HepG2 (cell line): Measurements from ENCODE around the gene FOXP3. TPM values are rescaled to one million over a fixed set of nuclear protein-coding genes. Genes with fewer than 3 reads are reported as not detected.

Source experiments
- ATAC-seq: fragments of 200-7000 bp; cut with Tn5 transposase; 3 replicates; pipeline ENCODE4 v1.9.1; 2020; ENCODE audit warnings: mild to moderate bottlenecking, moderate library complexity
- BruUV-seq: library from RNA; stranded (reverse); fragments of 400-500 nt; replicated peaks from 2 replicates; lab custom pipeline; 2021; lab: Mats Ljungman, UMichigan
- CTCF ChIA-PET: fragments of 300-600 bp; formaldehyde crosslinking; extraction: SDS; loops from one replicate; lab custom pipeline; 2021; ENCODE audit warnings: low total read pairs, inconsistent platforms, low intra/inter-chr PET ratio; lab: Yijun Ruan, JAX
- POLR2A ChIA-PET: fragments of 350-600 bp; sonication (Branson Sonifier 250); formaldehyde crosslinking; loops from one replicate; lab custom pipeline; 2020; ENCODE audit warnings: antibody characterized with exemption, inconsistent platforms; lab: Yijun Ruan, JAX
- DNase-seq: peaks from one replicate; pipeline ENCODE4 v3.0.0-alpha.2; 2015; ENCODE audit warnings: low spot score
- FAIRE-seq: peaks from 3 replicates; lab custom pipeline; 2011; peaks lifted over from hg19 to GRCh38; lab: Jason Lieb, UNC
- H2AFZ ChIP-seq: one replicate; pipeline ENCODE4 v1.6.1; 2011; ENCODE audit warnings: low read length, inconsistent platforms
- H3K27ac ChIP-seq: fragments of 300-600 bp; 3 replicates; pipeline ENCODE4 v1.8.0; 2011; ENCODE audit warnings: mixed run types, mild to moderate bottlenecking, mixed read lengths, low read length, inconsistent platforms; ENCODE audit not compliant: insufficient read depth; ENCODE audit errors: extremely low read length
- H3K27me3 ChIP-seq, 2 experiments: fragments of 200-600 bp in 1 of 2; 2 replicates in 1 of 2; 3 replicates in 1 of 2; pipeline versions ENCODE4 v1.6.0 to v1.8.0; 2011; ENCODE audit warnings: low read length in 2 of 2, mild to moderate bottlenecking in 2 of 2, moderate library complexity in 2 of 2, inconsistent platforms in 1 of 2; ENCODE audit not compliant: insufficient read depth in 2 of 2, control insufficient read depth in 1 of 2
- H3K36me3 ChIP-seq, 2 experiments: fragments of 200-600 bp in 1 of 2; replicated peaks in 1 of 2; 2 replicates in 1 of 2; 3 replicates in 1 of 2; pipeline versions ENCODE4 v1.5.1 to v1.8.0; 2011; ENCODE audit warnings: low read length in 2 of 2, inconsistent platforms in 1 of 2; ENCODE audit not compliant: insufficient read depth in 2 of 2, control insufficient read depth in 1 of 2
- H3K4me1 ChIP-seq: 2 replicates; pipeline ENCODE4 v1.5.1; 2012; ENCODE audit warnings: low read length, inconsistent platforms; ENCODE audit not compliant: insufficient read depth
- H3K4me2 ChIP-seq: 2 replicates; pipeline ENCODE4 v1.6.0; 2011; ENCODE audit warnings: low read depth, low read length, inconsistent platforms
- H3K4me3 ChIP-seq, 3 experiments: fragments of 200-600 bp in 1 of 3; sonication (generic), shearing (Covaris generic) in 1 of 3; replicated peaks in 1 of 3; 2 replicates each; pipeline ENCODE4 v1.5.1; 2011 to 2016; ENCODE audit warnings: low read length in 3 of 3, inconsistent platforms in 2 of 3, low read depth in 2 of 3, mild to moderate bottlenecking in 2 of 3, control low read depth in 1 of 3, mixed read lengths in 1 of 3; ENCODE audit not compliant: insufficient read depth in 1 of 3
- H3K79me2 ChIP-seq: one replicate; pipeline ENCODE4 v1.6.1; 2011; ENCODE audit warnings: low read length, inconsistent platforms; ENCODE audit not compliant: insufficient read depth
- H3K9ac ChIP-seq: 2 replicates; pipeline ENCODE4 v1.6.0; 2011; ENCODE audit warnings: mild to moderate bottlenecking, low read depth, low read length, inconsistent platforms; ENCODE audit not compliant: insufficient read depth
- H3K9me3 ChIP-seq: 2 replicates; pipeline ENCODE4 v1.5.1; 2012; ENCODE audit warnings: mild to moderate bottlenecking, low read length
- H4K20me1 ChIP-seq: 2 replicates; pipeline ENCODE4 v1.6.0; 2011; ENCODE audit warnings: inconsistent platforms, mild to moderate bottlenecking, low read length, moderate library complexity; ENCODE audit not compliant: insufficient read depth
- CSRNP1 ChIP-seq: sonication (generic); formaldehyde crosslinking; IDR thresholded peaks from 2 replicates; pipeline ENCODE4 v1.8.1; 2023; ENCODE audit warnings: mild to moderate bottlenecking, missing genetic modification reagents
- DPF2 ChIP-seq: sonication (generic); formaldehyde crosslinking; IDR thresholded peaks from 2 replicates; pipeline ENCODE4 v1.4.0; 2020; ENCODE audit warnings: mild to moderate bottlenecking, low read depth, missing genetic modification reagents, borderline replicate concordance
- MEIS1 ChIP-seq: sonication (generic); formaldehyde crosslinking; IDR thresholded peaks from 2 replicates; pipeline ENCODE4 v1.9.0; 2021; ENCODE audit warnings: mild to moderate bottlenecking, missing genetic modification reagents, moderate library complexity, borderline replicate concordance
- NFYB ChIP-seq: sonication (generic); formaldehyde crosslinking; IDR thresholded peaks from 2 replicates; pipeline ENCODE4 v1.4.0; 2020; ENCODE audit warnings: missing genetic modification reagents
- PHF8 ChIP-seq: sonication (generic); formaldehyde crosslinking; IDR thresholded peaks from 2 replicates; pipeline ENCODE4 v1.5.0; 2020; ENCODE audit warnings: missing genetic modification reagents
- POLR2AphosphoS2 ChIP-seq: IDR thresholded peaks from 2 replicates; pipeline ENCODE4 v1.6.1; 2011; ENCODE audit warnings: low read depth, low read length, improper control_type of control experiment
- SETDB1 ChIP-seq: sonication (generic); formaldehyde crosslinking; IDR thresholded peaks from 2 replicates; pipeline ENCODE4 v1.5.1; 2020; ENCODE audit warnings: missing genetic modification reagents, mild to moderate bottlenecking, borderline replicate concordance
- TCF7 ChIP-seq: sonication (generic); IDR thresholded peaks from 2 replicates; pipeline ENCODE4 v1.6.1; 2016; ENCODE audit warnings: antibody characterized with exemption, low read depth
- TOE1 ChIP-seq: sonication (generic); formaldehyde crosslinking; IDR thresholded peaks from 2 replicates; pipeline ENCODE4 v1.4.0; 2020; ENCODE audit warnings: mild to moderate bottlenecking, missing genetic modification reagents
- ZNF17 ChIP-seq: sonication (generic); formaldehyde crosslinking; IDR thresholded peaks from 2 replicates; pipeline ENCODE4 v1.5.0; 2020; ENCODE audit warnings: mild to moderate bottlenecking, missing genetic modification reagents
- ZNF530 ChIP-seq: sonication (generic); formaldehyde crosslinking; IDR thresholded peaks from 2 replicates; pipeline ENCODE4 v1.5.0; 2020; ENCODE audit warnings: low read depth, mild to moderate bottlenecking, missing genetic modification reagents
- ZNF576 ChIP-seq: sonication (generic); formaldehyde crosslinking; IDR thresholded peaks from 2 replicates; pipeline ENCODE4 v1.4.0; 2020; ENCODE audit warnings: mild to moderate bottlenecking, missing genetic modification reagents
- ZNF660 ChIP-seq: sonication (generic); formaldehyde crosslinking; IDR thresholded peaks from 2 replicates; pipeline ENCODE4 v1.5.1; 2020; ENCODE audit warnings: mild to moderate bottlenecking, low read depth, missing genetic modification reagents, borderline replicate concordance
- ZNF670 ChIP-seq: sonication (generic); formaldehyde crosslinking; IDR thresholded peaks from 2 replicates; pipeline ENCODE4 v1.8.0; 2022; ENCODE audit warnings: mild to moderate bottlenecking, missing genetic modification reagents, borderline replicate concordance
- ZNF713 ChIP-seq: sonication (generic); formaldehyde crosslinking; IDR thresholded peaks from 2 replicates; pipeline ENCODE4 v1.4.0; 2020; ENCODE audit warnings: mild to moderate bottlenecking, missing genetic modification reagents
- ZNF724P ChIP-seq: sonication (generic); formaldehyde crosslinking; IDR thresholded peaks from 2 replicates; pipeline ENCODE4 v1.8.0; 2022; ENCODE audit warnings: missing genetic modification reagents, borderline replicate concordance
- ZNF83 ChIP-seq: sonication (generic); formaldehyde crosslinking; IDR thresholded peaks from 2 replicates; pipeline ENCODE4 v1.4.0; 2020; ENCODE audit warnings: missing genetic modification reagents, mild to moderate bottlenecking, borderline replicate concordance
- WGBS: methylation state at CpG from one replicate; pipeline ENCODE4 v1.1.6; 2017; ENCODE audit warnings: low lambda C conversion rate; 5-methylcytosine and 5-hydroxymethylcytosine counted together
- in situ Hi-C: cut with HindIII; loops from 2 replicates; pipeline ENCODE4 v1.10.0; 2017; ENCODE audit warnings: low pct_unique_long_range_greater_than_20kb; ENCODE audit not compliant: extremely low pct_ligation_motif_present
- intact Hi-C: fragments of 100-400 bp; cut with micrococcal nuclease; formaldehyde crosslinking; loops from one replicate; pipeline ENCODE4 v1.10.0; 2022; ENCODE audit not compliant: unreplicated experiment
- polyA plus RNA-seq, 8 experiments: library from polyadenylated mRNA; depleted of rRNA in 3 of 8; stranded (reverse) in 7 of 8; unstranded in 1 of 8; fragments of >200 nt; fragmentation: Illumina TruSeq in 4 of 8; extraction: Trizol in 4 of 8; gene quantifications; 2 replicates each; pipeline versions ENCODE4 v1.2.1 to v1.2.3, GENCODE V29; 2011 to 2016; ENCODE audit warnings: low read depth in 4 of 8, missing spikeins in 1 of 8, mixed read lengths in 1 of 8; ENCODE audit not compliant: insufficient read depth in 1 of 8
- total RNA-seq, 5 experiments: library from RNA; depleted of rRNA; stranded (reverse); fragments of >200 nt; fragmentation: Illumina TruSeq; extraction: Trizol; gene quantifications; 2 replicates each; pipeline ENCODE4 v1.2.3, GENCODE V29; 2016; ENCODE audit warnings: low read depth in 1 of 5

Gene FOXP3
- total and polyA plus RNA-seq, 2 of the 13 experiments (the other 11 are each of a cell fraction or from before 2014, with no cell fraction given) = 0.04 TPM; not detected in 1

DNA sequence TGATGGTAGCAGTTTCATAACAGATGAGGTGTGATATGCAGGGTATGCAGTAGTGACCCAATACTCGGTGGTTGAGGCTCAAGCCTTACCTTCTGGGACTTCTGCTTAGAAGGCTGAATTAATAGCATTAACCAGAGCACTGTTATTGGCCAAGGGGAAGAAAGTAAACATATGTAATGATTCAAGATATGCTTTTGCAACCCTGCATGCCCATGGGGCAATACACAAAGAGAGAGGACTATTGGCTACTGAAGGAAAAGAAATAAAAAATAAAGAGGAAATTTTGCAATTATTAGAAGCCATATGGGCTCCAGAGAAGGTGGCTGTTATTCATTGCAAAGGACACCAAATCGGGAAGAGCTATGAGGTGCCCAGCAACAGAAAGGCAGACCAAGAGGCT, 47.7 kb upstream of the FOXP3 start (continued):
- no peak for TF ChIP-seq ZNF576 (CRISPR knock-in tag)
- no peak for TF ChIP-seq MEIS1 (CRISPR knock-in tag)
- TF ChIP-seq ZNF670 = no peak
- TF ChIP-seq TCF7 = no peak
- no peak for TF ChIP-seq ZNF83 (CRISPR knock-in tag)
- no peak for TF ChIP-seq PHF8 (CRISPR knock-in tag)
- TF ChIP-seq DPF2 = no peak
- no peak for TF ChIP-seq NFYB (CRISPR knock-in tag)
- no peak for TF ChIP-seq TOE1 (CRISPR knock-in tag)
- TF ChIP-seq SETDB1 (CRISPR knock-in tag) = no peak
- TF ChIP-seq, all 625 proteins: peak for 0

DNA sequence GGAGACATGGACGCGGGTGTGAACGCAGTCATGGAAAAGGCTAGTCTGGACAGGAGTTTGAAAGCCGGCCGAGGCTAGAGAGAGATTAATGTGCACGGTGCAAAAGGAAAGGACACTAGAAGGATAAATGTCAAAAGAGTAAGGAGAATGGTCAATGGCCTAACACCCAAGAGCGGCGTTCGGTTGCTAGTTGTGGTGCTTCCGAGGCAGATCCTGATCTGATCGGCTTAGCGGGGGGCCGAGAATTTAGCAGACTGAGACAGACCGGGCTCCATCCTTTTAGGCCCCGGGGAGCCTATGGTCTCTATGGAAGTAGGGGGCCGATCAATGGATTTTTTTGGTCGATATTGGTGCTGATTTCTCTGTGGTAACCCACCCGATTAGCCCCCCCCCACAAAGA, 45.9 kb upstream of the FOXP3 start:
- WGBS = 84% methylated on average over 15 of the region's 18 CpGs
- ChIA-PET POLR2A (no interaction called here), CTCF (no interaction called here)
- Histone ChIP-seq H3K27me3 (no peaks in the 10 kb centered on the region; a peak in 1 of 5 replicates), H3K4me3 (no peak overlapping the region), H3K4me1 (no peaks in the 10 kb centered on the region), H3K27ac (no peak overlapping the region), H4K20me1 (no peaks in the 10 kb centered on the region), H3K36me3 (no peaks in the 10 kb centered on the region), H2AFZ (no peak overlapping the region), H3K9me3 (no peaks in the 10 kb centered on the region), H3K79me2 (no peaks in the 10 kb centered on the region), H3K4me2 (no peak overlapping the region), H3K9ac (no peak overlapping the region)
- TF ChIP-seq ZNF530 (no peak), CSRNP1 (CRISPR knock-in tag) (no peak), ZNF17 (no peak), ZNF660 (no peak), POLR2AphosphoS2 (no peak), ZNF724P (CRISPR knock-in tag) (no peak), ZNF713 (CRISPR knock-in tag) (no peak)
- FAIRE-seq (peak; percentile 26), DNase-seq (no peak), ATAC-seq (no peak)
- BruUV-seq = no TSS peak
- intact Hi-C loops = no loop called here
- in situ Hi-C loops = no loop called here
